Measurements from ENCODE around the gene LXN. TPM values are rescaled to one million over a fixed set of nuclear protein-coding genes. Genes with fewer than 3 reads are reported as not detected.
A peak's percentile ranks its signal among the peaks of the same experiment; 100 is the strongest.

The LXN gene
- total RNA-seq, 2 donors from 2014 or later = 14.9 to 32.2 TPM

GRCh38 chr3:158660711-158661110, 11.7 kb downstream of the LXN start:
- peaks cover 24% of the 10 kb centered on the region for H3K36me3 ChIP-seq
- no peak for TF ChIP-seq CTCF (IDR thresholded peaks at IDR 0.05)
- no peaks in the 10 kb centered on the region for H3K9me3 ChIP-seq
- no peaks in the 10 kb centered on the region for H3K27me3 ChIP-seq (replicated peaks; ENCODE audit: insufficient read depth)
- DNase-seq (ENCODE audit: low spot score) (no peak), ATAC-seq (ENCODE audit: insufficient number of reproducible peaks, low FRiP score, low read depth) (no peak)
- no peak overlapping the region for H3K4me3 ChIP-seq
- no peaks in the 10 kb centered on the region for H3K4me1 ChIP-seq (ENCODE audit: control insufficient read depth in 1 of 2, low read depth in 2 of 2)
- H3K27ac ChIP-seq = no peak overlapping the region

- TF ChIP-seq CTCF (IDR thresholded peaks at IDR 0.05) = peak; percentile 60
- H3K4me3 ChIP-seq = no peak overlapping the region
- no peak for DNase-seq (ENCODE audit: low spot score)
- ATAC-seq (ENCODE audit: insufficient number of reproducible peaks, low FRiP score, low read depth) = peak; percentile 76
- no peaks in the 10 kb centered on the region for H3K4me1 ChIP-seq (ENCODE audit: control insufficient read depth in 1 of 2, low read depth in 2 of 2)
- H3K27ac ChIP-seq = no peak overlapping the region
- peaks cover 30% of the 10 kb centered on the region for H3K36me3 ChIP-seq
- H3K27me3 ChIP-seq (replicated peaks; ENCODE audit: insufficient read depth) = no peaks in the 10 kb centered on the region
- no peaks in the 10 kb centered on the region for H3K9me3 ChIP-seq
These were observed 12.8 kb downstream of the LXN start for GRCh38 chr3:158659454-158660237.

GRCh38 chr3:158658889-158659288, 13.6 kb downstream of the LXN start:
- Histone ChIP-seq H3K9me3 (no peaks in the 10 kb centered on the region), H3K27ac (no peak overlapping the region), H3K4me3 (no peak overlapping the region), H3K36me3 (peaks cover 34% of the 10 kb centered on the region), H3K27me3 (replicated peaks; ENCODE audit: insufficient read depth) (no peaks in the 10 kb centered on the region), H3K4me1 (ENCODE audit: control insufficient read depth in 1 of 2, low read depth in 2 of 2) (no peaks in the 10 kb centered on the region)
- ATAC-seq (ENCODE audit: insufficient number of reproducible peaks, low FRiP score, low read depth) = no peak
- TF ChIP-seq CTCF (IDR thresholded peaks at IDR 0.05) = no peak
- DNase-seq (ENCODE audit: low spot score) = no peak

- Histone ChIP-seq H3K9me3 (no peaks in the 10 kb centered on the region), H3K27ac (no peak overlapping the region), H3K4me3 (no peak overlapping the region), H3K4me1 (ENCODE audit: control insufficient read depth in 1 of 2, low read depth in 2 of 2) (no peaks in the 10 kb centered on the region), H3K36me3 (peaks cover 31% of the 10 kb centered on the region), H3K27me3 (replicated peaks; ENCODE audit: insufficient read depth) (no peaks in the 10 kb centered on the region)
- no peak for DNase-seq (ENCODE audit: low spot score)
- TF ChIP-seq CTCF (IDR thresholded peaks at IDR 0.05) = no peak
- ATAC-seq (ENCODE audit: insufficient number of reproducible peaks, low FRiP score, low read depth) = no peak
These were observed 20.0 kb downstream of the LXN start for GRCh38 chr3:158652463-158652862.

GRCh38 chr3:158651192-158651591, 21.3 kb downstream of the LXN start:
- Histone ChIP-seq H3K4me1 (ENCODE audit: control insufficient read depth in 1 of 2, low read depth in 2 of 2) (no peaks in the 10 kb centered on the region), H3K9me3 (no peaks in the 10 kb centered on the region), H3K36me3 (peaks cover 31% of the 10 kb centered on the region), H3K4me3 (no peak overlapping the region), H3K27ac (no peak overlapping the region), H3K27me3 (replicated peaks; ENCODE audit: insufficient read depth) (no peaks in the 10 kb centered on the region)
- ATAC-seq (ENCODE audit: insufficient number of reproducible peaks, low FRiP score, low read depth) (no peak), DNase-seq (ENCODE audit: low spot score) (no peak)
- no peak for TF ChIP-seq CTCF (IDR thresholded peaks at IDR 0.05)
